NCI-H2029 (cell line): Measurements from ENCODE around the gene CRADD.
"Not testable (repeated sequence)": the region's sequence is repeated elsewhere in the genome, so short reads cannot be mapped to it uniquely, and the experiment has no call there.

Experiments used
- DNase-seq: peaks from one replicate; lab custom pipeline; 2025; lab: John Stamatoyannopoulos, UW

CRADD gene

DNA sequence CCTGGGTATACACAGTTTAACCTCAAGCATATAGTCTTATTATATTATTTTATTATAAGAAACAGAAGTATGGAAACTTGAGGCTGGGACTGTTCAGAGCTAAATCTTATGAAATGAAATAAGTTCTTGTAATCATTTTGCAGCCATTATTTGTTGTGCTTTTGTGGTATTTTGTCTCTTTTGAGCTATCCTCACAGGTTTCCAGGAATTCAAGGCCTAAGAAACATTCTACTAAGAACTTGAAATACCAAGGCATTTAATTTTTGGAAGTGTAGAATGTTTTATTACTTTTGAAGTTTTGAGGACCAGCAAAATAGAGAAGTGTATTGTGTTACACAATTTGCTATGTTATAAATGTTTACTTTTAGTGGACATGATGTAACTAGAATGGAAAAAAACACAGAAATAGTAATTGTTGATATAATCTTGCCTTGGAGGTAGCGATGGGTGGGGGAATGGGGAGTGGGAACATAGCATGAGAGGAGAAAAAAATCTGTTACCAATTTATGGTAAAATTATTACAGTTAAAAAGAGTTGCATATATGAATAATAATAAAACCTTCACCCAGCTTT lies 81.7 kb downstream of the CRADD start:
- DNase-seq = no peak

DNA sequence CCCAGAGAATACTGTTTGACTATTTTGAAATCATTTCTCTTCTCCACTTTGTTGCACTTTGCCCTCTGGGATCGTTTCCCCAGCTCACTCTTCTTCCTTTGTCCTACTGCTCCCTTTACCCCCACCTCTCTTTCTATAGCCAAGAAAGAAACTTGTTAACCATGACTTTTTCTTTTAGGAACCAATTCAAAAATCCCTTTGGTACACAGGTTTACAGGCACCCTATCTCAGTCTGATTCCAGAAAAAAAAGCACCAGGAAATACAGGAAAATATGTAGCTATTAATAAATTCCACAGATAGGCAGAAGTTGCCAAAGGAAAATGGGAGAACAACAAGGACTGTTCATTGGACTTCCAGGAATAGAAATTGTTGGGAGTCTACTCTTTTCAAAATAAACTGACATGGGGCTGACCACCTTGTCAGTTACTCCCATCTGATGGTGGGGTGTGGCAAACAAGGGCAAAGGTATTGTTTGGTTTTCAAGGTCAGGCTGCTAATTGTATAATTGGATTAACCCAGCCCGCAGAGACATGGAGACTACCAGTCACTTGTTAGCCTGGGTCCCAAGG lies 82.4 kb downstream of the CRADD start:
- no peak for DNase-seq

DNA sequence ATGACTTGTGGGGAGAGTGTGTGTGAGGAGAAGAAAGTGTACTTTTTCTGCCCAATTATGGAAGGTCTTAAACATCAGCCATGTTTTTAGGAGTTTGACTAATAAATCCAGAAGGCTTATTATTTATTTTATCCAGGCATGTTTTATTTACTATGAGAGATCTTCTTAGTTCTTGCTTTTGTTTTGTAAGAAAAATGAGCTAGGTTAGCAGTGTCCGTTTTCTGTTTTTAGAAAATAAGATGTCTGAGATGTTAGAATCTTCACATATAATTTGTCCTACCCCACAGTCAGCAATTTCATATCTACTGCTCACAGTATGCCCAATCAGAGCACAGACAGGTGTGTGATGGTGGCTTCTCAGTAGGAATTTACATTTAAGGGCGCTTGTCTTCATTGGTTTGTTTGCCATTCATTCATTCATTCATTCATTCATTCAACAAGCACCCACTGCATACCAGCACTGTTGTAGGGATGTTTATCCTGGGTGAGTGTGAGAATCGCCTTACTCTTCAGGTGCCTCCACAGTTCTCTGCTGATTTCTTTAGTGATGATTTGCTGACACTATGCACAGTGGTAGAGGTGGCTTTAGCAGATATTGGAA lies 83.2 kb downstream of the CRADD start:
- DNase-seq = no peak

DNA sequence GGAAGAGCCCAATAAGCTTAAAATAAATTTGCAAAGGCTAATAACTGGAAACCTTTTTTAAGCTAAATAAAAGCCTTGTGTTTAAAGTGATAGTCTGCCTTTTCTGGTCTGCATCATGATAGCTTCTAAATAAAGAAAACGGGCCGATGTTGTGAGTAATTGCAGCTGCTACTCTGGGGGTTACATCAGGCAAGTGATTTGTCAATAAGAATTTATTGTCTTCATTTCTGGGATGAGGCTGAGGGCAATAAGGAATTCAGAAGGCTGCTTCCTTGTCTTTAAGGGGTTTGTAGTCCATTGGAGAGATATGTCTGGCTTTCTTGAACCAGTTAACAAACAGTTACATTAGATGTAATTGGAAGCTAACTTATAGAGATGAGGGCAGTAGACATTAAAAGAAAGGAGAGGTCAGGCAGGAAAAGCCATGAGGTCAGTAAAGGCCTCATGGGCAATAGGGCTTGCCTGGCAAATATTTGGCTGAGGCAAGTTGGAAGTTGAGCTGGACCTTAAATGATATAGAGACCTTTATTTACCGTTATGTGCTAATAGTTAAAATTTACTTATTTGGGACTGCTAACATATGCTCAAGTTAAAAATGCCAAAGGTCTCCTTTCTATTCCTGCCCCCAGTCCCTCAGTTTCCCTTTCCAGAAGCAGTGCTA lies 85.0 kb downstream of the CRADD start:
- DNase-seq = no peak

DNA sequence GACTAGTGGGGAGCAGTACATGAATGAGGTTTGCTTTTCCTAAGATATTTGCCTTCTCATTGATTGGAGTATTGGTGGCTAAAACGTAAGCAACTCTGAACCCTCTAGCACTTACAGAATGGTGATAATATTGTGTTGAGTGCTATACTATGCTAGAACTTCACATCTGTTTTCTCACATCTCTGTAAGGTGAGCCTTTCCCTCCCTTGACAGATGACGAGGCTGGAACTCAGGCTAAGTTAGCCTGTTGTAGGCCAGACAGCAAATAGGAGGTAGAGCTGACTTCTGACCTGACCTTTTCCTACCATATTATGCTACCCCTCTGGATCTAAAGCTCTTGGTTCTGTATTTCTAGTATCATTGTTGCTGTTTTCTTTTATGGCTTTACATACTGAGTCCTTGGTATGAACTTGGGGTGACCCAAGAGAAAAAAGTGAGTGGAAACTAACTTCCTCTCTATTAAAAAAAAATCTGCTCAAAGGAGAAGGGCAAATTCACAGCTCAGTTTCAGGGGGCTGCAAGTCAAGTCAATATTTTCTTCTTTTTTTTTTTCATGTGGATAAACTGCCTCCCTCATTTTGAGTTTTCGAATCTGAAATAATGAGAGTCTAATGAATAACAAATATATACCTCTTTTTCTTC lies 85.9 kb downstream of the CRADD start:
- no peak for DNase-seq

DNA sequence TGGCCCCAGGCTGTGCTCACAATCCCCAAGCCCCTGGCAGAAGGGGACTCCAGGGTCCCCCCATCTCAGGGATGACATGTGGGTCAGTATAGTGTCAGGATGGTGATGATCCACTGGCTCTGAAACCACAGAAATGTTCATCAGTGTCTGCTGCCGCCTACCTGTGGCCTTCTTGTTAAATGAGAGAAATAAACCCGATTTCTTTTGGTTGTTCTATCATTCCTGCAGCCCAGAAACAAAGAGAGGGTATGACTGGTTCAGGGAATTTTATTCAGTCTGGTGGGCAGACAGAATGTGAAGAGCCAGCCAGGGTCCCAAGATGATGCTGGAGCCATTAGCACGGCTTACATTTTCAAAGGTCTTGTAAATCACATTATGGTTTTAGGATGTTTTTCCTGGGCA lies 86.6 kb downstream of the CRADD start:
- DNase-seq = no peak

DNA sequence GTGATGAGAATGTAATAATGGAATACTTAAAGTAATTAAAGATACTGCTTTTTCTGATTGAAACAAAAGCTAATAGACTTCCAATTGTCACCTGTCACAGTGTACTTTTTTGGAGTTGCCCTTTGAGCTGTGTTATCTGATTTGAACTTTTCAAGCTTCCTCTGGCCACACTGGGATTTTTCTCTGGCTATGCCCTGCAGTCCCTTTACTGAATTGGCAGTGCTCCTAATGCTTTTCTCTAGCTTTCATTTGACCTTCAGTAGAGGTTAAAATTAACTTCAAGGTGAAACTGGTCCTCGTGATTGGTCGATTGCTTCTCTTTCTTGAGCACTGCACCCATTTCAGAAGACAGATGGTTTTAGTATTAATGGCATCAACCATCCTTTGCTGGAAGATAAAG lies 89.2 kb downstream of the CRADD start:
- DNase-seq = no peak

DNA sequence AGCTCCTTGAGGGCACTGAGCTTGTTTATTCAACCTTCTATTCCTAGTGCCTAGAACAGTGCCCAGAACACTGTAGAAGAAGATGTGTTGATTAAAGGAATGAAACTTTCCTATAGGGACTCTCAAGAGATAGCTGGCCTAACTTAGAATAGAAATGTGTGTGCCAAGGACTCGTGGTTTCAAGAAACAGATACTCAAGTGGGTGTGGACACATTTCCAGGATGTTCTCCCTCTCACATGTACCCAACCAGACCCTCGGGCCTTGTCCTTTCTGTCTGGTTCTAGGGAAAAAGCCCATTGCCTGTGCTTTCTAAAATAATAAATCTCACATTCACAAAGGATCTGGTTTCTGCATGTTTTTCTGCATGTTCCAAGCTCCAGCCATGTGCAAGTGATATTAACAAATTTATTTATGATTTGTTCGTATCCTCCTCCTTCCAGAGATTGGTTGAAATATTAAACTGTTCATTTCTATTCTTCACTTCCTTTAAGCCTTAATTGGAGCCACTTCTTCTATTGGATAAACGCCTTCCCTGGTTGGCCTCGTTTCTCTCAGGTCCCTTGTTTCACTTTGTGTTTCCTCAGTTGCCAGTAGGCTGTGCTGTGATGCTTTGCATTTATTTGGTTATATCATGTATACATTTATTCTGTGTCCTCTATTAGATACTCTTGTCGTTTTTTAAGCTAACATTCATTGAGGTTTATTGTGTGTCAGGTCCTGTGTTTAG lies 89.8 kb downstream of the CRADD start:
- DNase-seq = peak; percentile 13

DNA sequence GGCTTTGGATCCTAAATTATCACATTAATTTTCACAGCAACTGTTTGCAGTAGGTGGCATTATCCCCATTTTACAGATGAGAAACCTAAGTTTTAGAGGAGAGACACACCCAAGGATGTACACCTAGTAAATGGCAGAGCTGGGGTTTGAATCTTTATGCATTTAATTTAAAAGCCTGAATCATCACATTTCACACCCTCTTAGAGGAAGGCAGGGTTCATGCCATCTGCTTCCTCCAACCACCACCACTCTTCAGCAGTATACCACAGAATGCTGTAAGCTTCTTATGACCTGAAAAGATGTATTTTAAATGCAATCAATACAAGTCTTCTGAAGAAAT lies 90.3 kb downstream of the CRADD start:
- no peak for DNase-seq

DNA sequence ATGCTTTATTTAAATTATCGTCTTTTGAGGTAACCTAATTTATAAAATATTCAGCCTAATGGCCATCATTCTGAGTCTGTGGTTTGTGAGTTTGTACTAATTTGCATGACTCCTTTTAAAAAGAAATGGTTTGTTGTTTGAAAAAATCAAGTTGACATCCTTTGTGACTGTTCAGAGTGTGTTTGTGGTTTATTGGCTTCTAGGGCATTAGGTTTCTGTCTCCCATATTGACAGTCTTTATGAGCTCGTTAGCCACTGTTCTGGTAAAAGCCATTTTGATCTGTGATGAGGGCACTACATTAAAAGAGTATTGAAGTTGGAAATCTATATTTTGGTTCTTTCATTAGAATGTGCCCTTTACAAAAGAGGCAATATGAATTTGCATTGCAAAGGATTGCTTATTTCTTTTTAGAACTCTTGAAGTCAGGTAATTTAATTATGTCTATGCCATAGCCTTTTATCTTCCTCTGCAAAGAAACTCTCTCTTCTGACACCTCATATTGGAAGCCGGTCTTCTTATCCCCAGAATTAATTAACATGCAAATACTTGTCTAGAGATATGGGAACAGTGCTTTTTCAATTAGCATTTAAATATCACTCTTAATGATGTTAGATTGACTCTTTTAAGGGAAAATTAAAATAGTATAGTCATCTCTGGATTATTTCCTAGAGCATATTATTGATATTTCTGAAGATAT lies 95.0 kb downstream of the CRADD start:
- DNase-seq = no peak

DNA sequence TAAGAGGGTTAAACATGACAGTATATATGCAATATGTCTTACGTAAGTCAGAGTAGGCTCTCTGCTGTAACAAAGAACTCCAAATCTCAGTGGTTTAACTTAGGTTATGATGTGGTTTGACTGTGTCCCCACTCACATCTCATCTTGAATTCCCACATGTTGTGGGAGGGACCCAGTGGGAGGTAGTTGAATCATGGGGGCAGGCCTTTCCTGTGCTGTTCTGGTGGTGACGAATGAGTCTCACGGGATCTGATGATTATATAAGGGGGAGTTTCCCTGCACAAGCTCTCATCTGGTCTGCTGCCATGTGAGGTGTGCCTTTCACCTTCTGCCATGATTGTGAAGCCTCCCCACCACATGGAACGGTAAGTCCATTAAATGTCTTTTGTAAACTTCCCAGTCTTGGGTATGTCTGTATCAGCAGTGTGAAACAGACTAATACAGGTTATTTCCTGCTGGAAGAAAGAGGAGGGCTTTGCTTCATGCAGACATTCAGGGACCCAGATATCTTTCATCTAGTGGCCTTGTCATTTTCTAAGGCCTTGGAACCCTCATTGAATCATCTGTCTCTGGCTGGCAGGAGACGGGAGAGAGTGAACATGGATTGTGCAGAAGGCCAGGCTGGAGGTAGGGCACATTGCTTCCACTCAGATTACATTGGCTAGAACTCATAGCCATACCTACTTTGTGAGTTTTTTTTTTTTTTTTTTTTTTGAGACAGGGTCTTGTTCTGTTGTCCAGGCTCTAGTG lies 96.1 kb downstream of the CRADD start:
- DNase-seq = no peak

DNA sequence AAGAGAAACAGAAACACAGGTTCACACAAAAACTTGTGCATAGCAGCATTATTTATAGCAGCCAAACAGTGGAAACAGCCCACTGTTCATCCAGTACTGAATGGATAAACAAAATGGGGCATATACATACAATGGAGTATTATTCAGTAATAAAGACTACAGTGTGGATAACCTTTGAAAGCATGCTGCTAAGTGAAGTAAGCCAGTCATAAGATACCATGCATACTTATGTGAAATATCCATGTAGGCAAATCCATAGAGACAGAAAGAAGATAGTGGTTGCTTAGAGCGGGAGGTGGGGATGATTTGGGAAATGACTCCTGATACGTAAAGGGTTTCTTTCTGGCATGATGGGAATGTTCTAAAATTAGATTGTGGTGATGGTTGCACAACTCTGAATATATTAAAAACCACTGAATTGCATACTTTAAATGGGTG lies 99.4 kb downstream of the CRADD start:
- no peak for DNase-seq

DNA sequence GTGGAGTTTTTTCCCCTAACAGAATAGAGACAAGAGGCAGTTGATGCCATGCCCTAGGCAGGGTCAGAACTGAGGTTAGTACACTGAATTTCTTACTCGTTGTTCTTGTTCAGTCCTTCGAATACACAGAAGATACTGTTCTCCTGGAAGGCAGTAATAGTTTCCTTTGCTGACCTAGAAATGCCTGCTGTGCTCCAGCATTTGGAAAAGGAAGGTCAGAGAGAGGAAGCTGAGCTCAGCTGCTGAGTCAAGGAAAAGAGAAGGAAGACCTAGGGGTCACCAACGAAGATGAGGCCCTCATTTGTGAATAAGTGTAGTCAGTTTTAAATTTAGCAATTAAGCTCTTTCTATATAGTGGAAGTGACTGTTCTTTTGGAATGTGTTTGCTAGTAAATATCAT lies 100.1 kb downstream of the CRADD start:
- no peak for DNase-seq

DNA sequence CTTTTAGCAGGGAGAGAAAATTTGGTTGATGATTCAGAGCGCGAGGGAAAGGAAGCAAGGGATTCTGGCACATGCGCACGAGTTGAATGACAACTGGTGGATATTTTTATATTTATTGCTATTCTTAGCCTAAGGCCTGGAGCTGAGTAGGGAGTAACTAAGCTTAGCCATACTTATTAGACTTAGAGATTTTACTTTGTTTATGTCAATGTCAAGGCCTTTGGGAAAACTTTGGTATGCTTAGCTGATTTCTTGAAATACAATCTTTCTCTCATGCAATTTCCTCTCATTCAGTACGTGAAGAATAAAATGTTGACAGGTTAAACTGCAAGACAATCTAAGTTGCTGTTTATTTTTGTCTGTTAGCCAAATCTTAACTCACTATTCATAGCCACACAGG lies 101.1 kb downstream of the CRADD start:
- DNase-seq = no peak

DNA sequence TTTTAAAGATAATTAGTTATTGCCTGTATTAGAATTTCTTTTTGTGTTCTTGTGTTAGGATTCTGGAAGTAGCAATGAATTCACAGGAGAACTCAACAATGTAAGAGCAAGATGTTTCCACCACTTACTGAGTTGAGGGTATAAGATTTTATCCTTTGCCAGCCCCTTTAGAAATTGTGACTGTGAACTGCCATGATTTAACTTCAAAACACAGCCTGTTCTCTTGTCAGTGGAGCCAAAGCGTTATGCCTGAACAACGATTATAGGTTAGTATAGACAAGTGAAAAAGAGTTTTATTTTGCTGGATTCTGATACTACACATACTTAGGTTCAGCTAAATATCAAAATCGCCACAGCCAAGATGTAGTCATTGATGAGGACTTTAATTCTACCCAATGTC lies 101.6 kb downstream of the CRADD start:
- DNase-seq = no peak

DNA sequence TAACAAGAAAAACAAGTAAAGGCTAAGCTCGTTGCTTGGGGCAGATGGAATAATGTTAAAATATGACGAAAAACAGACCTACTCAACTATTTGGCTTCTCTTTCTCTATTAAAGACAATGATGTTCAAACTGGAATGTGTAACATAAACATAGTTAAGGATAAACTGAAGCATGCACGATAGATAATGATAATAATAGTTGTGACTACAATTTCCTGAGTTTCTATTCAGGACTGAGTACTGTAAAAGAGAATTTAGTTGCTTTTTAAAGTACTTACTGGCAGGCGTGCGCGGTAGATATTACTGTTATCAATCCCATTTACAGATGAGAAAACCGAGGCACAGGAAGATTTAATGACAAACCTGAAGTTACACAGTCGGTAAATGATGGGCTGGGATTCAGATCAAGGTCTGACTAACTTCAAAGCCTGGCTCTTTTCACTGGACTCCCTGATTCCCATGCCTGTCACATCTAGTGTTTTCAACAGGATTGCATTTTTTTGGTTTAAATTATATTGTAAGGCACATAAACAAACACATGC lies 103.0 kb downstream of the CRADD start:
- no peak for DNase-seq

DNA sequence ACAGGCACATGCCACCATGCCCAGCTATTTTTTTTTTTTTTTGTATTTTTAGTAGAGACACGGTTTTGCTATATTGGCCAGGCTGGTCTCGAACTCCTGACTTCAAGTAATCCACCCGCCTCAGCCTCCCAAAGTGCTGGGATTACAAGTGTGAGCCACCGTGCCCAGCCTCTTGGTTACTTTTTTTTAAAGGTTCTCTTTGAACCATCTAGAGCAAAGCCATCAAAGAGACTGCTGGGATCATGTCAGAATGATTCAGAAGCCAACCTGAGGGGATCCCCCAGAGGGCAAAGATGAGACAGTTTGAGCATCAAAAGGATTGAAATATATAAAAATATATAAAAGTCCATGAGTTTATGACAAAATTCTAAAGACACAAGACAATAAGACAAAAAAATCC lies 103.7 kb downstream of the CRADD start:
- DNase-seq = not testable (repeated sequence)

DNA sequence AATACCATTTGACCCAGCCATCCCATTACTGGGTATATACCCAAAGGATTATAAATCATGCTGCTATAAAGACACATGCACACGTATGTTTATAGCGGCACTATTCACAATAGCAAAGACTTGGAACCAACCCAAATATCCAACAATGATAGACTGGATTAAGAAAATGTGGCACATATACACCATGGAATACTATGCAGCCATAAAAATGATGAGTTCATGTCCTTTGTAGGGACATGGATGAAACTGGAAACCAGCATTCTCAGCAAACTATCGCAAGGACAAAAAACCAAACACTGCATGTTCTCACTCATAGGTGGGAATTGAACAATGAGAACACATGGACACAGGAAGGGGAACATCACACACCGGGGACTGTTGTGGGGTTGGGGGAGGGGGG lies 104.8 kb downstream of the CRADD start:
- DNase-seq = not testable (repeated sequence)

DNA sequence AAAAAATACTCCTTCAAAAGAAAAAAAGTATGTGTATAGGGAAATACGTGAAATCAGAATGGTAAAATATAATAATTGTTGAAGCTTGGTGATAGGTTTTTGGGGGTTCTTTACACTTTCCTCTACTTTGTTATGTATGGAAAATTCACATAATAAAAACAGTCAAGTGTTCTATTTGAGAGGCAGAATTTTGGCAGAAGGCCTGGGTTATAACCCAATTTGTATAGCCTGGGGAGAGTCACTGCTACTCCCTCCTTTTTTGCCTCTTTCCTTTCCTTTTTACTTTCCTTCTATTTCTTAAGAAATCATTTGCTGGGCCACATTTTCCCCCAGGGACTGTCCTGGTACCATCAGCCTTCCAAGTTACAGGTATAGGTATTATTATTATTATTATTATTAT lies 105.7 kb downstream of the CRADD start:
- no peak for DNase-seq

DNA sequence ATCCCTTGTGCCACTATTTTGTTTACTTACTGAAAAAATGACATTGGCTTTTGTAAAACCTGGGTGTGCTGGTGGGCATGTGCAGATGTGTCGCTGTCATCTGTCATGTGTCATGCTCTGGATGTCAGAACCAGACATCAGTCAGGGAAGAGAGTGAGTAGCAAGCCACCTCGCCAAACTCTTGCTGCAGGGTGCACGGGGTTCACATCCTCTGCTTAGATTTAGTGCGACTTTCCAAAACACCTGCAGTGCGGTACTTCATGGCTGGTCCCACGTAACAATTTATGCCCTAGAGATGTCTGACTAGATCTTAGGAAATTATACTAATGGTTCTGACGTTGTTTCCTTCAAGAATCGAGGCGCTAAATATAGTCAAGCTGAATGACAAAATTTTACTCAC lies 106.7 kb downstream of the CRADD start:
- DNase-seq = no peak
